Measurements from ENCODE around the gene ADAM12. TPM values are rescaled to one million over a fixed set of nuclear protein-coding genes. Genes with fewer than 3 reads are reported as not detected.

Gene ADAM12
- total and polyA plus RNA-seq, 7 donors, result under 0.01 to 0.82 (median 0.46) TPM; not detected in 1

GRCh38 chr10:126391192-126391885 lies 3.1 kb upstream of the ADAM12 start:
- Histone ChIP-seq H3K27ac (peak overlapping the region in 2 of 4 donors; percentile 10 to 43), H3K36me3 (no peaks in the 10 kb centered on the region), H3K27me3 (peaks cover 13 to 38% (median 17%) of the 10 kb centered on the region in 3 donors), H3K4me3 (no peak overlapping the region), H3K4me1 (peaks cover 0 to 20% (median 19%) of the 10 kb centered on the region in 4 donors), H3K9me3 (no peaks in the 10 kb centered on the region)
- TF ChIP-seq POLR2AphosphoS5 (IDR thresholded peaks at IDR 0.05), result no peak
- no peak for TF ChIP-seq EP300 (IDR thresholded peaks at IDR 0.05)
- no peak for TF ChIP-seq CTCF (IDR thresholded peaks at IDR 0.05)
- TF ChIP-seq POLR2A (IDR thresholded peaks at IDR 0.05), result no peak
- WGBS, 2 donors, result 39 to 55% methylated on average over 9 of the region's 9 CpGs
- intact Hi-C loops (cut with DNase I), result no loop called here
- peak; percentile 68 for DNase-seq

- peaks cover 13 to 45% (median 17%) of the 10 kb centered on the region in 3 donors for H3K27me3 ChIP-seq
- WGBS, 2 donors, result 81 to 89% methylated on average over 4 of the region's 4 CpGs
- TF ChIP-seq POLR2A (IDR thresholded peaks at IDR 0.05) (no peak), POLR2AphosphoS5 (IDR thresholded peaks at IDR 0.05) (no peak), CTCF (IDR thresholded peaks at IDR 0.05) (no peak)
- intact Hi-C loops (cut with DNase I), result no loop called here
- peaks cover 0 to 20% (median 19%) of the 10 kb centered on the region in 4 donors for H3K4me1 ChIP-seq
- H3K9me3 ChIP-seq, result no peaks in the 10 kb centered on the region
- no peak overlapping the region for H3K4me3 ChIP-seq
- H3K27ac ChIP-seq, result peak overlapping the region in 1 of 4 donors; percentile 43
- no peak for DNase-seq
- H3K36me3 ChIP-seq, result no peaks in the 10 kb centered on the region
These were observed 2.0 kb upstream of the ADAM12 start for GRCh38 chr10:126390324-126390723.

GRCh38 chr10:126387041-126387921 lies 996 bp downstream of the ADAM12 start:
- Histone ChIP-seq H3K27me3 (peaks cover 13 to 45% (median 17%) of the 10 kb centered on the region in 3 donors), H3K4me1 (peaks cover 0 to 20% (median 19%) of the 10 kb centered on the region in 4 donors), H3K9me3 (no peaks in the 10 kb centered on the region), H3K27ac (peak overlapping the region in 2 of 4 donors; percentile 26 to 34), H3K36me3 (no peaks in the 10 kb centered on the region), H3K4me3 (peak overlapping the region in 3 of 4 donors; percentile 45 to 53 (median 51))
- TF ChIP-seq POLR2A (IDR thresholded peaks at IDR 0.05) (no peak), CTCF (IDR thresholded peaks at IDR 0.05) (peak in 3 of 4 experiments; percentile 34 to 57 (median 53))
- 2% methylated on average over 50 of the region's 50 CpGs for WGBS, 2 donors
- DNase-seq, result peak; percentile 74
- intact Hi-C loops (cut with DNase I), result loop anchor here (10.0 kb wide), 1 partner anchor 402 kb away; no protein-coding TSS in a partner anchor

GRCh38 chr10:126384269-126384873 lies 3.9 kb downstream of the ADAM12 start:
- WGBS, 2 donors, result 89% methylated on average over 5 of the region's 5 CpGs
- H3K36me3 ChIP-seq, result no peaks in the 10 kb centered on the region
- intact Hi-C loops (cut with DNase I), result loop anchor here (10.0 kb wide), 1 partner anchor 400 kb away; no protein-coding TSS in a partner anchor
- no peaks in the 10 kb centered on the region for H3K9me3 ChIP-seq
- no peak overlapping the region for H3K27ac ChIP-seq
- TF ChIP-seq EP300 (IDR thresholded peaks at IDR 0.05), result no peak
- no peak for TF ChIP-seq CTCF (IDR thresholded peaks at IDR 0.05)
- no peak for TF ChIP-seq POLR2AphosphoS5 (IDR thresholded peaks at IDR 0.05)
- TF ChIP-seq POLR2A (IDR thresholded peaks at IDR 0.05), result no peak
- H3K4me1 ChIP-seq, result peaks cover 0 to 20% (median 19%) of the 10 kb centered on the region in 4 donors
- no peak overlapping the region for H3K4me3 ChIP-seq
- H3K27me3 ChIP-seq, result peaks cover 13 to 35% (median 17%) of the 10 kb centered on the region in 3 donors
- DNase-seq, result no peak

All from sigmoid colon (tissue), 7 donors.